Lower leg skin (tissue), 3 donors: ENCODE measurements around the gene PPP2R2B.

Experiments
- POLR2A ChIP-seq, 2 donors: fragments of 450-650 bp; IDR thresholded peaks; one replicate each; pipeline ENCODE4 v1.6.1; 2016 to 2017; ENCODE audit warnings: antibody characterized with exemption in 2 of 2, mild to moderate bottlenecking in 1 of 2, moderate library complexity in 1 of 2
- TF ChIP-seq, protein P1 (sequence below), 3 donors: fragments of 450-650 bp; IDR thresholded peaks; one replicate each; pipeline ENCODE4 v1.5.1; 2016; ENCODE audit warnings: antibody characterized with exemption in 3 of 3, mild to moderate bottlenecking in 3 of 3, moderate library complexity in 2 of 3

GRCh38 chr5:146720107-146720506 is 158.4 kb downstream of the PPP2R2B start:
- no peak for TF ChIP-seq POLR2A (IDR thresholded peaks at IDR 0.05)
- TF ChIP-seq, protein P1, sequence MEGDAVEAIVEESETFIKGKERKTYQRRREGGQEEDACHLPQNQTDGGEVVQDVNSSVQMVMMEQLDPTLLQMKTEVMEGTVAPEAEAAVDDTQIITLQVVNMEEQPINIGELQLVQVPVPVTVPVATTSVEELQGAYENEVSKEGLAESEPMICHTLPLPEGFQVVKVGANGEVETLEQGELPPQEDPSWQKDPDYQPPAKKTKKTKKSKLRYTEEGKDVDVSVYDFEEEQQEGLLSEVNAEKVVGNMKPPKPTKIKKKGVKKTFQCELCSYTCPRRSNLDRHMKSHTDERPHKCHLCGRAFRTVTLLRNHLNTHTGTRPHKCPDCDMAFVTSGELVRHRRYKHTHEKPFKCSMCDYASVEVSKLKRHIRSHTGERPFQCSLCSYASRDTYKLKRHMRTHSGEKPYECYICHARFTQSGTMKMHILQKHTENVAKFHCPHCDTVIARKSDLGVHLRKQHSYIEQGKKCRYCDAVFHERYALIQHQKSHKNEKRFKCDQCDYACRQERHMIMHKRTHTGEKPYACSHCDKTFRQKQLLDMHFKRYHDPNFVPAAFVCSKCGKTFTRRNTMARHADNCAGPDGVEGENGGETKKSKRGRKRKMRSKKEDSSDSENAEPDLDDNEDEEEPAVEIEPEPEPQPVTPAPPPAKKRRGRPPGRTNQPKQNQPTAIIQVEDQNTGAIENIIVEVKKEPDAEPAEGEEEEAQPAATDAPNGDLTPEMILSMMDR (IDR thresholded peaks at IDR 0.05), result no peak
